Measurements from ENCODE around the gene TAC4. TPM values are rescaled to one million over a fixed set of nuclear protein-coding genes. Genes with fewer than 3 reads are reported as not detected.

The TAC4 gene
- total and polyA plus RNA-seq, 2 experiments from 2014 or later, result not detected

- H4K20me1 ChIP-seq (replicated peaks; ENCODE audit: insufficient read depth), result no peaks in the 10 kb centered on the region
- no peak for ATAC-seq
- no peaks in the 10 kb centered on the region for H3K36me3 ChIP-seq (ENCODE audit: insufficient read depth)
- no peaks in the 10 kb centered on the region for H3K9me2 ChIP-seq (ENCODE audit: insufficient read depth)
- Mint-ChIP-seq H3K36me3 (ENCODE audit: low read depth) (peaks cover 3% of the 10 kb centered on the region; the same call in 2 of the 3 replicates), H3K27ac (no peak overlapping the region), H3K9me3 (no peaks in the 10 kb centered on the region), H3K4me1 (peaks cover 38% of the 10 kb centered on the region), H3K27me3 (ENCODE audit: insufficient read depth, low read depth, poor library complexity) (peaks cover 20% of the 10 kb centered on the region), H3K4me3 (no peak overlapping the region)
- H3K4me2 ChIP-seq, result no peak overlapping the region
- H3K4me1 ChIP-seq (ENCODE audit: insufficient read depth), result peaks cover 11% of the 10 kb centered on the region
- no peaks in the 10 kb centered on the region for H3K27me3 ChIP-seq (ENCODE audit: insufficient read depth)
- no peaks in the 10 kb centered on the region for H3F3A ChIP-seq (replicated peaks; ENCODE audit: low read depth)
- H3K27ac ChIP-seq (ENCODE audit: low read depth), result no peak overlapping the region
- no peak for TF ChIP-seq EZH2phosphoT487 (IDR thresholded peaks at IDR 0.05; ENCODE audit: unreplicated experiment)
- TF ChIP-seq JUNB (IDR thresholded peaks at IDR 0.05; ENCODE audit: unreplicated experiment), result no peak
- no peak for TF ChIP-seq CTCF (conservative IDR thresholded peaks at IDR 0.05; ENCODE audit: low read depth in 2 of 2)
- TF ChIP-seq, protein P1, sequence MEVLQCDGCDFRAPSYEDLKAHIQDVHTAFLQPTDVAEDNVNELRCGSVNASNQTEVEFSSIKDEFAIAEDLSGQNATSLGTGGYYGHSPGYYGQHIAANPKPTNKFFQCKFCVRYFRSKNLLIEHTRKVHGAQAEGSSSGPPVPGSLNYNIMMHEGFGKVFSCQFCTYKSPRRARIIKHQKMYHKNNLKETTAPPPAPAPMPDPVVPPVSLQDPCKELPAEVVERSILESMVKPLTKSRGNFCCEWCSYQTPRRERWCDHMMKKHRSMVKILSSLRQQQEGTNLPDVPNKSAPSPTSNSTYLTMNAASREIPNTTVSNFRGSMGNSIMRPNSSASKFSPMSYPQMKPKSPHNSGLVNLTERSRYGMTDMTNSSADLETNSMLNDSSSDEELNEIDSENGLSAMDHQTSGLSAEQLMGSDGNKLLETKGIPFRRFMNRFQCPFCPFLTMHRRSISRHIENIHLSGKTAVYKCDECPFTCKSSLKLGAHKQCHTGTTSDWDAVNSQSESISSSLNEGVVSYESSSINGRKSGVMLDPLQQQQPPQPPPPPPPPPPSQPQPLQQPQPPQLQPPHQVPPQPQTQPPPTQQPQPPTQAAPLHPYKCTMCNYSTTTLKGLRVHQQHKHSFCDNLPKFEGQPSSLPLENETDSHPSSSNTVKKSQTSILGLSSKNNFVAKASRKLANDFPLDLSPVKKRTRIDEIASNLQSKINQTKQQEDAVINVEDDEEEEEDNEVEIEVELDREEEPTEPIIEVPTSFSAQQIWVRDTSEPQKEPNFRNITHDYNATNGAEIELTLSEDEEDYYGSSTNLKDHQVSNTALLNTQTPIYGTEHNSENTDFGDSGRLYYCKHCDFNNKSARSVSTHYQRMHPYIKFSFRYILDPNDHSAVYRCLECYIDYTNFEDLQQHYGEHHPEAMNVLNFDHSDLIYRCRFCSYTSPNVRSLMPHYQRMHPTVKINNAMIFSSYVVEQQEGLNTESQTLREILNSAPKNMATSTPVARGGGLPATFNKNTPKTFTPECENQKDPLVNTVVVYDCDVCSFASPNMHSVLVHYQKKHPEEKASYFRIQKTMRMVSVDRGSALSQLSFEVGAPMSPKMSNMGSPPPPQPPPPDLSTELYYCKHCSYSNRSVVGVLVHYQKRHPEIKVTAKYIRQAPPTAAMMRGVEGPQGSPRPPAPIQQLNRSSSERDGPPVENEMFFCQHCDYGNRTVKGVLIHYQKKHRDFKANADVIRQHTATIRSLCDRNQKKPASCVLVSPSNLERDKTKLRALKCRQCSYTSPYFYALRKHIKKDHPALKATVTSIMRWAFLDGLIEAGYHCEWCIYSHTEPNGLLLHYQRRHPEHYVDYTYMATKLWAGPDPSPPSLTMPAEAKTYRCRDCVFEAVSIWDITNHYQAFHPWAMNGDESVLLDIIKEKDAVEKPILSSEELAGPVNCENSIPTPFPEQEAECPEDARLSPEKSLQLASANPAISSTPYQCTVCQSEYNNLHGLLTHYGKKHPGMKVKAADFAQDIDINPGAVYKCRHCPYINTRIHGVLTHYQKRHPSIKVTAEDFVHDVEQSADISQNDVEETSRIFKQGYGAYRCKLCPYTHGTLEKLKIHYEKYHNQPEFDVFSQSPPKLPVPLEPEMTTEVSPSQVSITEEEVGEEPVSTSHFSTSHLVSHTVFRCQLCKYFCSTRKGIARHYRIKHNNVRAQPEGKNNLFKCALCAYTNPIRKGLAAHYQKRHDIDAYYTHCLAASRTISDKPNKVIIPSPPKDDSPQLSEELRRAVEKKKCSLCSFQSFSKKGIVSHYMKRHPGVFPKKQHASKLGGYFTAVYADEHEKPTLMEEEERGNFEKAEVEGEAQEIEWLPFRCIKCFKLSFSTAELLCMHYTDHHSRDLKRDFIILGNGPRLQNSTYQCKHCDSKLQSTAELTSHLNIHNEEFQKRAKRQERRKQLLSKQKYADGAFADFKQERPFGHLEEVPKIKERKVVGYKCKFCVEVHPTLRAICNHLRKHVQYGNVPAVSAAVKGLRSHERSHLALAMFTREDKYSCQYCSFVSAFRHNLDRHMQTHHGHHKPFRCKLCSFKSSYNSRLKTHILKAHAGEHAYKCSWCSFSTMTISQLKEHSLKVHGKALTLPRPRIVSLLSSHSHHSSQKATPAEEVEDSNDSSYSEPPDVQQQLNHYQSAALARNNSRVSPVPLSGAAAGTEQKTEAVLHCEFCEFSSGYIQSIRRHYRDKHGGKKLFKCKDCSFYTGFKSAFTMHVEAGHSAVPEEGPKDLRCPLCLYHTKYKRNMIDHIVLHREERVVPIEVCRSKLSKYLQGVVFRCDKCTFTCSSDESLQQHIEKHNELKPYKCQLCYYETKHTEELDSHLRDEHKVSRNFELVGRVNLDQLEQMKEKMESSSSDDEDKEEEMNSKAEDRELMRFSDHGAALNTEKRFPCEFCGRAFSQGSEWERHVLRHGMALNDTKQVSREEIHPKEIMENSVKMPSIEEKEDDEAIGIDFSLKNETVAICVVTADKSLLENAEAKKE (CRISPR knock-in tag; IDR thresholded peaks at IDR 0.05), result no peak
- H3K79me2 ChIP-seq (replicated peaks; ENCODE audit: insufficient read depth), result no peaks in the 10 kb centered on the region
- no peak overlapping the region for H3K4me3 ChIP-seq
- DNase-seq (ENCODE audit: low spot score), result no peak
- no peak overlapping the region for H2AFZ ChIP-seq
These were observed 23.3 kb upstream of the TAC4 start for GRCh38 chr17:49871211-49871610.

DNA sequence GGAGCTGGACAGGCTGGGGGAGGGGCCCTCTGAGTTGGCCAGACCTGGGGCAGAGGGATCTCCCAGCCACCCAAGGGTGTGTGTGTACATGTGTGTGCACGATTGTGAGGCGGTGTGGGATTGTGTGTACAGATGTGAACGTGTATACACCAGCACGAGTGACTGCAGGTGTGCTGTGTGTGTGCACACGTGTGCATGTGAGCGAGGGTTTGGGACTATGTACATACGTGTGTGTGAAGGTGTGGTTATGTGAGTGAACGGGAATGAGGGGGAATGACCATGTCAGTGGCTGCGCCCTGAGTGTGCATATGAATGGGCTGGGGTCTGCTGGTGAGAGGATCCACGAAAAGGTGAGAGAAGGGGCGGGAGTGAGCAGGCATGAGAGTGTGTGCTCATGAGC is 22.4 kb upstream of the TAC4 start:
- H3F3A ChIP-seq (replicated peaks; ENCODE audit: low read depth), result no peaks in the 10 kb centered on the region
- no peak overlapping the region for H3K27ac Mint-ChIP-seq
- H3K9me3 Mint-ChIP-seq, result no peaks in the 10 kb centered on the region
- H3K27me3 ChIP-seq (ENCODE audit: insufficient read depth), result no peaks in the 10 kb centered on the region
- no peak overlapping the region for H3K4me2 ChIP-seq
- TF ChIP-seq STAT1 (IDR thresholded peaks at IDR 0.05; ENCODE audit: unreplicated experiment) (no peak), NANOG (IDR thresholded peaks at IDR 0.05; ENCODE audit: borderline replicate concordance) (no peak)
- H3K27ac ChIP-seq (ENCODE audit: low read depth), result no peak overlapping the region
- H3K9me2 ChIP-seq (ENCODE audit: insufficient read depth), result no peaks in the 10 kb centered on the region
- H3K79me2 ChIP-seq (replicated peaks; ENCODE audit: insufficient read depth), result no peaks in the 10 kb centered on the region
- no peak overlapping the region for H3K4me3 ChIP-seq
- H3K36me3 Mint-ChIP-seq (ENCODE audit: low read depth), result peaks cover 3% of the 10 kb centered on the region; the same call in 2 of the 3 replicates
- no peaks in the 10 kb centered on the region for H3K36me3 ChIP-seq (ENCODE audit: insufficient read depth)
- ATAC-seq, result no peak
- H3K4me1 ChIP-seq (ENCODE audit: insufficient read depth), result peaks cover 13% of the 10 kb centered on the region
- H4K20me1 ChIP-seq (replicated peaks; ENCODE audit: insufficient read depth), result no peaks in the 10 kb centered on the region
- no peak overlapping the region for H3K4me3 Mint-ChIP-seq
- no peak for DNase-seq (ENCODE audit: low spot score)
- no peak overlapping the region for H2AFZ ChIP-seq
- H3K27me3 Mint-ChIP-seq (ENCODE audit: insufficient read depth, low read depth, poor library complexity), result peaks cover 18% of the 10 kb centered on the region
- peaks cover 39% of the 10 kb centered on the region for H3K4me1 Mint-ChIP-seq
